Stimulated activated CD8-positive, alpha-beta memory T cell treated with anti-CD3 and anti-CD28 coated beads, Interleukin-12 subunit alpha, Interleukin-12 subunit beta, amount 100 ng/mL, for 24 hours (primary cell): ENCODE measurements around the gene TPGS1.
A peak's percentile ranks its signal among the peaks of the same experiment; 100 is the strongest.

Experiments
- DNase-seq: peaks from one replicate; pipeline ENCODE4 v3.0.0-alpha.2; 2020; ENCODE audit errors: extremely low read depth

Gene TPGS1

GRCh38 chr19:539429-540030, 32.2 kb downstream of the TPGS1 start:
- DNase-seq = no peak

GRCh38 chr19:540867-541637, 33.8 kb downstream of the TPGS1 start:
- DNase-seq = no peak

- no peak for DNase-seq
Measured at GRCh38 chr19:541699-542098, 34.4 kb downstream of the TPGS1 start.

GRCh38 chr19:542173-542866, 35.0 kb downstream of the TPGS1 start:
- no peak for DNase-seq

GRCh38 chr19:543910-544608, 36.8 kb downstream of the TPGS1 start, which contains the start of gene GZMM:
Gene GZMM (plus strand): TSS chr19:544053. CDS start chr19:544072, 19 bp downstream.
- peak; percentile 47 for DNase-seq

- no peak for DNase-seq
Measured at GRCh38 chr19:547117-547516, 39.8 kb downstream of the TPGS1 start.

- DNase-seq = no peak
Measured at GRCh38 chr19:547836-548720, 40.8 kb downstream of the TPGS1 start.

GRCh38 chr19:548886-549830, 41.9 kb downstream of the TPGS1 start:
- DNase-seq = no peak

- DNase-seq = no peak
Measured at GRCh38 chr19:554817-555216, 47.5 kb downstream of the TPGS1 start.

GRCh38 chr19:555474-555808, 48.1 kb downstream of the TPGS1 start:
- DNase-seq = no peak

- no peak for DNase-seq
Measured at GRCh38 chr19:556611-557382, 49.5 kb downstream of the TPGS1 start.

- no peak for DNase-seq
Measured at GRCh38 chr19:558770-559439, 51.6 kb downstream of the TPGS1 start.

GRCh38 chr19:560121-560520, 52.8 kb downstream of the TPGS1 start:
- DNase-seq = no peak

GRCh38 chr19:566403-566802, 59.1 kb downstream of the TPGS1 start:
- DNase-seq = no peak

- no peak for DNase-seq
Measured at GRCh38 chr19:566844-567243, 59.5 kb downstream of the TPGS1 start.

- no peak for DNase-seq
Measured at GRCh38 chr19:567296-567900, 60.1 kb downstream of the TPGS1 start.
